ENCODE measurements around the gene CAMK4. TPM values are rescaled to one million over a fixed set of nuclear protein-coding genes. Genes with fewer than 3 reads are reported as not detected.
A peak's percentile ranks its signal among the peaks of the same experiment; 100 is the strongest.

CAMK4 gene
- total RNA-seq, 4 donors from 2014 or later, result 0.45 to 2.5 (median 1.4) TPM

DNA sequence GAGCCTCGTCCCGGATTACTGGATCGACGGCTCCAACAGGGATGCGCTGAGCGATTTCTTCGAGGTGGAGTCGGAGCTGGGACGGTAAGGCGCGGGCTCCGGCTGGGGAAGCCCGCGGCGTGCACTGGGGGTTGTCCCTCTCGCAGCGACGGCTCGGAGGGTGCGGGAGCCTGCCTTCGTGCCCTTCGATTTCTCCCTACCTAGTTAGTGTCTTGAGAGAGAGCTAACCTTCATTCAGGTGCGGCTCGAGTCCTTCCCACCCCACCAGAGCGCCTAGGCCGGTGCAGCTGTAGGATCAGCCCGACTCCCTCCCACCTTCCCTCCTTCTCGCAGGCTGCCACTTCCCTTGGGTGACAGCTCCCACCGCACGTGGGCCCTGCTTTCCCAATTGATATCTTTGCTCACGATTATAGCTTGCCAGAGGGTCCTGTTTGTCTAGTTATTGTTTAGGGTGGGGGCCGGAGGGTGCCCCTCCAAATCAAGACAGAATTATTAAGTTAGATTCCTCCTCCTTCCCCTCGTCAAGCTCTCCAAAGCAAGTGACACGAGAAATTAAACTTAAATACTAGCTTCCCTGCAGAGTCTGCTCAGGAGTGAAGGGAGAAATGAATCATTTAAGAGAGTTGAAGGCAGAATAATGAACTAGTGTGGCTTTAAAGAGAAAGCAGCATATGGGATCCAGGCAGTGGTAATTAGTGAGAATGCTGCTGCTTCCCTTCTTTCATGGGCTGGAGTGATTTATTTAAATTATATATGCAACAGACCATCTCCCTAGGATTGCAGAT lies 569 bp downstream of the CAMK4 start:
- no peaks in the 10 kb centered on the region for H3K27me3 ChIP-seq
- H3K4me1 ChIP-seq, result peaks cover 10 to 12% of the 10 kb centered on the region in 2 donors
- H3K9me3 ChIP-seq, result no peaks in the 10 kb centered on the region
- no peaks in the 10 kb centered on the region for H3K36me3 ChIP-seq
- no peak for DNase-seq
- H3K4me3 ChIP-seq (replicated peaks in 1 of 3), result peak overlapping the region; percentile 32 to 47 (median 37)
- WGBS, 2 donors, result 6 to 9% methylated on average over 22 to 27 of the region's 34 CpGs
- intact Hi-C loops (cut with DNase I), result no loop called here
- TF ChIP-seq, protein P1, sequence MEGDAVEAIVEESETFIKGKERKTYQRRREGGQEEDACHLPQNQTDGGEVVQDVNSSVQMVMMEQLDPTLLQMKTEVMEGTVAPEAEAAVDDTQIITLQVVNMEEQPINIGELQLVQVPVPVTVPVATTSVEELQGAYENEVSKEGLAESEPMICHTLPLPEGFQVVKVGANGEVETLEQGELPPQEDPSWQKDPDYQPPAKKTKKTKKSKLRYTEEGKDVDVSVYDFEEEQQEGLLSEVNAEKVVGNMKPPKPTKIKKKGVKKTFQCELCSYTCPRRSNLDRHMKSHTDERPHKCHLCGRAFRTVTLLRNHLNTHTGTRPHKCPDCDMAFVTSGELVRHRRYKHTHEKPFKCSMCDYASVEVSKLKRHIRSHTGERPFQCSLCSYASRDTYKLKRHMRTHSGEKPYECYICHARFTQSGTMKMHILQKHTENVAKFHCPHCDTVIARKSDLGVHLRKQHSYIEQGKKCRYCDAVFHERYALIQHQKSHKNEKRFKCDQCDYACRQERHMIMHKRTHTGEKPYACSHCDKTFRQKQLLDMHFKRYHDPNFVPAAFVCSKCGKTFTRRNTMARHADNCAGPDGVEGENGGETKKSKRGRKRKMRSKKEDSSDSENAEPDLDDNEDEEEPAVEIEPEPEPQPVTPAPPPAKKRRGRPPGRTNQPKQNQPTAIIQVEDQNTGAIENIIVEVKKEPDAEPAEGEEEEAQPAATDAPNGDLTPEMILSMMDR (IDR thresholded peaks at IDR 0.05), result no peak
- TF ChIP-seq POLR2A (IDR thresholded peaks at IDR 0.05), result no peak
- no peak overlapping the region for H3K27ac ChIP-seq

DNA sequence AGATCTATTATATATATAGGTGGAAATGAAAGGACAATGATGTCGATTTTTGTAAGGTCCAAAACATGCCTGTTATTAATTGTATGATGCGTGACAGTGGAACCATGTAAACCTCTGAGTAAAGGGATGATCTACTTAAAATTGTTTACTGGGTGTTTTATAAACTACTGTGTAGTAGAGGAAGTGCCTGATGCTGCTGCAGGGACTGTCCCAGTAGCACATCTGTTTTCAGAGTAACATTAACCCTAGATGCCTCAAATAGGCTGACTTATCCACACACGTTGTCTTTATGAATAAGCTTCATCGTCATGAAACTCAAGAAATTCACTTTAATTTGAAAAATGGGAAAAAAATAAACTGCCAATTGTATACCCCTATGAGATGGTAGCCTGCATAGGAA lies 1.7 kb downstream of the CAMK4 start:
- H3K4me3 ChIP-seq (replicated peaks in 1 of 3), result no peak overlapping the region
- TF ChIP-seq, protein P1 (IDR thresholded peaks at IDR 0.05), result no peak
- TF ChIP-seq POLR2A (IDR thresholded peaks at IDR 0.05), result no peak
- no peaks in the 10 kb centered on the region for H3K9me3 ChIP-seq
- no peak overlapping the region for H3K27ac ChIP-seq
- DNase-seq, result no peak
- H3K27me3 ChIP-seq, result no peaks in the 10 kb centered on the region
- no peaks in the 10 kb centered on the region for H3K36me3 ChIP-seq
- intact Hi-C loops (cut with DNase I), result no loop called here
- WGBS, 2 donors, result 90 to 92% methylated on average over 4 of the region's 4 CpGs
- peaks cover 10 to 12% of the 10 kb centered on the region in 2 donors for H3K4me1 ChIP-seq

DNA sequence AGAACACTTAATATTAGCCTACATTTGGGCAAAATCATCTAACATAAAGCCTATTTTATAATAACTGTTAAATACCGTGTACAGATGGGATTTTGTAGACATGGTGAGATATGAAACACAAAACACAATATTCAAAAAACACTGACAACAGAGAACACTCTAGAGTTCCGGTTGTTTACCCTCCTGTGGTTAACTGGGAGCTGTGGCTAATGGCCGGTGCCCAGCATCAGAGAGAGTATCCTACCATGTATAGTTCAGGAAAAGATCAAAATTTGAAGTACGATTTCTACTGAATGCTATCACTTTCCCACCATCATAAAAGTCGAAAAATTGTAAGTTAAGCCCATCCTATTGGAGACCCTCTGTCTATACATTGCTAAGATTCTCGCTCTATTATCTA lies 2.4 kb downstream of the CAMK4 start:
- Histone ChIP-seq H3K36me3 (no peaks in the 10 kb centered on the region), H3K4me1 (peaks cover 10 to 12% of the 10 kb centered on the region in 2 donors), H3K27ac (no peak overlapping the region), H3K9me3 (no peaks in the 10 kb centered on the region), H3K27me3 (no peaks in the 10 kb centered on the region), H3K4me3 (replicated peaks in 1 of 3) (no peak overlapping the region)
- 91 to 97% methylated on average over 6 of the region's 6 CpGs for WGBS, 2 donors
- intact Hi-C loops (cut with DNase I), result no loop called here
- TF ChIP-seq, protein P1 (IDR thresholded peaks at IDR 0.05), result no peak
- no peak for TF ChIP-seq POLR2A (IDR thresholded peaks at IDR 0.05)
- DNase-seq, result no peak

DNA sequence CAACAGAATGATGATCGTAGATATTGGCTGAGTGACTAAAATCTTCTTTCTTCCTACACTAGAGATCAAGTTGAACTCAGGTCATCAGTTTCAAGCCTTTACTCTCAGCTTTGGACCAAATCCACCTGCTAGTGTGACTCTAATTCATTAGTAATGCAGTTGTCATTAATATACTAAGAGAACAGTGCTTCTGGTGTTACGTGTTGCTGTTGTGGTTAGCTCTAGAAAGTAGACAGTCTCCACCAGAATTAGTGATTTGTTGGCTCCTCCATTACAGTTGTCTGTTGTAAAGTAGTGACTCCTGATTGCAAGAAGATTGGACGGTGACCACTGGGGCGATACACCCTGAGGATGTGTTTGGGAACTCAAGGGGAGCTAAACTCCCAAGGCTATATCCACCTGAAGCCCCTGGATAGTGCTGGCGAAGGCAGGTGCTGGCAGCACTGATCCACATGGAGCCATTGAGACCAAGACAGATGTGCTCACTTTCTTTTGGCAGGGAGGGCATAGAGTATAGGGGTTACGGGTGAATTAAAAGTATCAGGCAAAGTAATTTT lies 3.1 kb downstream of the CAMK4 start:
- Histone ChIP-seq H3K27ac (no peak overlapping the region), H3K9me3 (no peaks in the 10 kb centered on the region), H3K36me3 (no peaks in the 10 kb centered on the region), H3K4me1 (peaks cover 10 to 12% of the 10 kb centered on the region in 2 donors), H3K27me3 (no peaks in the 10 kb centered on the region), H3K4me3 (replicated peaks in 1 of 3) (no peak overlapping the region)
- WGBS, 2 donors, result 81 to 94% methylated on average over 6 of the region's 6 CpGs
- intact Hi-C loops (cut with DNase I), result no loop called here
- DNase-seq, result no peak
- TF ChIP-seq POLR2A (IDR thresholded peaks at IDR 0.05), result no peak
- TF ChIP-seq, protein P1 (IDR thresholded peaks at IDR 0.05), result no peak

- intact Hi-C loops (cut with DNase I), result no loop called here
- peak in 1 of 2 donors; percentile 41 for DNase-seq
- H3K4me3 ChIP-seq (replicated peaks in 1 of 3), result no peak overlapping the region
- H3K27ac ChIP-seq, result no peak overlapping the region
- WGBS, 2 donors, result 22 to 46% methylated on average over 4 of the region's 4 CpGs
- no peaks in the 10 kb centered on the region for H3K9me3 ChIP-seq
- H3K4me1 ChIP-seq, result peaks cover 10 to 12% of the 10 kb centered on the region in 2 donors
- H3K27me3 ChIP-seq, result no peaks in the 10 kb centered on the region
- H3K36me3 ChIP-seq, result no peaks in the 10 kb centered on the region
- no peak for TF ChIP-seq POLR2A (IDR thresholded peaks at IDR 0.05)
- TF ChIP-seq, protein P1 (IDR thresholded peaks at IDR 0.05), result no peak
Observed at GRCh38 chr5:111227801-111228200, 3.6 kb downstream of the CAMK4 start.

All from thyroid gland (tissue), 4 donors.